Activated naive CD4-positive, alpha-beta T cell (primary cell): ENCODE measurements around the gene ARHGEF40.

Experiments
- DNase-seq, 4 experiments: peaks; one replicate each; lab custom pipeline; 2025; lab: John Stamatoyannopoulos, UW

Gene ARHGEF40

DNA sequence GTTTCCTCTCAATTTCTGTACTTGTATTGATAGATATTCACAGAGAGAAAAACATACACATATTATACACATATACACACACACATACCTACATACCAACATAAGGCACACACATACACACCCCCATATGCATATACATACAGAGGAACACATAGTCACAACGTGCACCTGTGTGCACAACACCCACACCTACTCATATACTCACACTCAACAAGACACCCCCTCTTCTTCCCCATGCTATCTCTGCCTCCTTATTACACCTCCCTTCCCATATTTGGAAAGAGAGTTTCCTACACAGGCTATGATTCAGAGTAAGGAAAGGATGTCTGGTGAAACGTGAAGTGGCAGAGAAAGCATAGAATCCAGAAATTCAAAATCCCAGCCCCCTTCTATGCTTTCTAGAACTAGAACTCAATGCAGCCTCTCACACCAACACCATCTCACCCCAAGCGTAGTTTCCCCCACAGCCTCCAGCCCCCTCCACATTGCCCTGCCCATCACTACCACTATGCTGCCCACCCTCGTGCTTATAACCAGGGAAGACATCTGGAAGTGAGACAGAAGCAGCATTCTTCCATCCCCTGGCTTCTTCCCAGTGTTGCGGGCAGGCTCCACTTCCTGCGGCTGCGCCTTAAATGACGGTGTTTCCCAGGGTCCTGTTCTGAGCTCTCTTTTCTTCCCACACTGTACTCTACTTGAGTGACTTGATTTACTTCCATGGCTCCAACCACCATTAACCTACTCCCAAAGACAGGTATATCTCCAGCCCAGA, 10.1 kb upstream of the ARHGEF40 start:
- no peak for DNase-seq

DNA sequence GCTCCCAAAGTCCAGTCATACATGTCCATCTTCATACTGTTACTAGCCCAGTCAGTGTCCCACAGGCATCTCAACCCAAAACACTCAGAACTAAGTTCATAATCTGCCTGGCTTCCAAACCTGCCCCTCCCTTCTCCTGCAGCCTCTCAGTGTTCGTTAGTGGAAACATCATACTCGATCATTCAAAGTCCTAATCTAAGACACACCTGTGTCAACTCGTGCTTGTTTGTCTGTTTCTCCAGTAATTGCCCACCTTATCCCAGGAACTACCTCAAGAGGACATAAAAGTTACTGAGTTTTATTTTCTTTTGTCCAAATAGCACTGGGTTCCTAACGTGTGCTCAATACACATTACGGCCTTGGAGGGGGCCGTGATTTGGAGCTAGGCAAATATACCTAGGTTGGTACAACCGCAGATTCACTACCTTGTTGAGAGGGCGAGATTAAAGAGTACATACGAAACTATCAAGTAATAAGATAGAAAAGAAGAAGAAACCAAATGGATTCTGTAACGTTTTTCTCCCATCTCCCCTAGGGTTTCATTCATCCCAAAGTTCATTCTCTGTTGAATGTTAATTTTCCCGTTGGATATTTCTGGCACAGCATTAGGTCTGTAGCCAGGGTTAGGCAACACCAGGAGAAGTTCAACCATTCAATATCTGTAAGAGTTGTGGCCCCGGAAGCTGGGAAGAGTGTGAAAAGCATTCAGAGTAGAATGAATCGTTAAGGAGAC, 9.3 kb upstream of the ARHGEF40 start:
- no peak for DNase-seq

DNA sequence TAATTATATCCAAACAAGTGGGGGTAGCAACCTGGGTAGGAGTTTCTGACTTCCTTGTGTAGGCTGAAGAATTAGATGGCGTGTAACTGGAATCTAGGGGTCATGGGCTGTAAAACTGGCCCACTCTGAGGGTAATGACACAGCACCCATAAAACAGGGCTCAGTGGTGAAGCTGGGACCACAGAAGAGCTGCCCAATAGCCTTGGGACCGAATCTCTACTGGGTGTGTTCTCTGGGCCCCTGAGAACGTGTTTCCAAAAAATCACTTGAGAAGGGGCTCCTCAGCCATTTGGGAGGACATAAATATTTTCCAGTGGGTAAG, 8.8 kb upstream of the ARHGEF40 start:
- no peak for DNase-seq

DNA sequence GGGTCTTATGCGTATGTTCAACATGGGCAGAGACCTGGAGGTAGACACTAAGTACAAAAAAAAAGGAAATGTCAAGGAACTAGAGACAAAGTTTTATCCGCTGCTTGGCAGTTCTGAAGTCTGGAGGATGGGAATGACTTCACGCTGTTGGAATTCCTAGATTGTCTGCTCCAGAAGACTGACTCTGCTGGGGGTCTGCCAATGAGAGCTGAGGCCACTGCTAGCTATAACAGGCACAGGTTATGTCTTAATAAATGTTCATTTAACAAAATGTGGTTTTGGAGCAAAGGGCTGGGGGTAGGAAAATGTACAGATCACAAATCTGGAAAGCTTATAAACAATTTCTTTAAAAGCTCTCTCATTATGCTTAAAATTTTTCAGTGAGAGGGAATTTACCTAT, 6.6 kb upstream of the ARHGEF40 start:
- no peak for DNase-seq

DNA sequence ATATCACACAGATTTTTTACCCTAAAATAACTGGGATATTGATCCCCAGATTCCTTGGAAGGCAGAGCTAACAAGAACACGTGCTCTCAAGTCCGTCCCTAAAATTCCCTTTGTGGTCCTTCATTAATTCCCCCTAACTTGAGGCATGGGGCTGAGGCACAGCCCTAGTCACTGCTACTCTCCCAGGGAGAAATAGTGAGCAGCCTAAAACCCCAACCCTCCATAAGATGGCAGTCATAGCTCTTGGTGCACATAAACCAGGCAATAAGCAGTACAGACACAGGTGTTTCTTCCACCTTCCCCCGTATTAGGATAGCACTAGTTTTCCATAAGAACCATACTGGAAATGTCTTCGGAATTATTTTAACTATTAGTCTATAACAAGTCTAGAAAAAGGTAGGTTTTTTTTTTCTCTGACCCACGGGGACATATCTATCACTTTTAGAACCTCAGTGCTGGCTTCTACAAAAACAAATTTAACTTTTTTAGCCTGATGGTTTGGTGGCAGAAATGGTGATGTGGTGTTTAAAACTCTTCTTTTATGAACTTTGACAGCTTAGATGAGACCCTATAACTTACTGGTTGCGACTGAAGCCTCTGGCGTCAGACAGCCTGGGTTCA, 3.1 kb upstream of the ARHGEF40 start:
- DNase-seq = no peak

DNA sequence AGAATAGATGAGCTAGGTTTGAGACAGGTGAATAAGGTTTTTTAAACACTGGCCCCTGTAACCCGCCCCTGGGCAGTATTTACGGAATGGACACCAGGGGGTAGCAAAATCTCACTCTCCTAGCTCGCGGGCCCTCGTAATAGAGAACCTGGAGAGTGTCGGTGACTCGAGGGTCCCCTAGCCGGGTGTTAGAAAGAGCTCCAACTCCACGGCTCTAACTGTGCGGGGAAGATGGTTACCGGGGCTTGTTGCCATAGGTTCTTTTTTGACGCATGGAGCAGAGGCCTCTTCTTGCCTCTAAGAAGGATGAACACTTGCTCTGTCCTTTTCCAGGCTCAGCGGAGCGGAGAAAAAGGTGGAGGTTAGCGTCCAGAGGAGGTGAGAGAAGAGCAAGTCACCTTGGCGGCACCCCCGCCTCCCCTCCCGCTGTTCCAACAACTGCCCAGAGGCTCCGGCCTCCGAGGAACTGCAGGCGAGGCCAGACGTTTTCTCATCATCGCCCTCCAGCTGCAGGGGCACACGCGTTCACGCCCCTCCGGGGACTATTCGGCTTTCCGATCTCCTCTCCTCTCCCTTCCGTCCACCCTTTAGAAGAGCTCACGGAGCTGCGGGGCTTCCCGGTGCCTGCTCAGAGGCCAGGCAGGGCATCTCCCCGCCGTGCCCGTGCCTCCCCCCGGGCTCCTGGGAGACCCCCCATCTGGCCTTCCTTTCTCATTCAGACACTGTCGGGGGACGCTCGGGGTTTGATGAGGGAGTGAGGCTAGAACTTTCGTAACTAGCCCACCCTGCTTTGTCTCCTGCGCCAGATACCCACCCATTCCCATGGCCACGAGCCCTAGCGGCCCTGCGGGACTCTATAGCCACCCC, 1.4 kb upstream of the ARHGEF40 start:
- peak in 1 of 4 experiments; percentile 23 for DNase-seq

DNA sequence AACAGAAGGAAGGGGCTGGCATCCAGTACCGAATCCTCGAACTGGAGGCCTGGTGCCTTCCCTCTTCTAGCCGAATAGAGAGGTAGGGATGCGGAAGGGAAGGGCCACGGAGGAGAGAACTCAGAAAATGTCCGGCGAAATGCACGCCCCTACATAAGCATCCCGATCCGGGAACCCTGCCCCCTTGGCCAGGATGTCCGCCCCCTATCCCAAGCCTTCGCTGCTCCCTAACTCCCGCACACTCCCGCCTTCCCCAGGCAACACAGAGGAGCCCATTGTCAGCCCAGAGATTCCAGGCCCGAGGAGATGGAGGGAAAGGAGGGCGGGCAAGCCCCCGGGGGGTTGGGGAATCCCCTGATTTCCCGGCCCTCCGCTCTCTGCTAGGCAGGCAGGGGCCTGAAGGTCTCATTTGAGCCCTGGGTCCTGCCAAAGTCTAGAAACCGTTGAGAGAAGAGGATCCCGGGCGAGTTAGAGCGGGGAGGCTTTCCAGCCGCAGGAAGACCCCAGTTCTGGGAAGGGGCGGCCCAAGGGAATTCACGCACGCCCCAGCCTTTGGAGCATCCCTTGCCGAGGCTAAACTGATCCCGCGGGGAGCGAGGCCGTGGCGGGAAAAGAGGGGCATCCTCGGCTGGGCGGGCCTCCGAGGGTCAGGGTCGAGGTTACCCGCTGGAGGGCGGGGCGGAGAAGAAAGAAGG, 569 bp upstream of the ARHGEF40 start:
- no peak for DNase-seq

DNA sequence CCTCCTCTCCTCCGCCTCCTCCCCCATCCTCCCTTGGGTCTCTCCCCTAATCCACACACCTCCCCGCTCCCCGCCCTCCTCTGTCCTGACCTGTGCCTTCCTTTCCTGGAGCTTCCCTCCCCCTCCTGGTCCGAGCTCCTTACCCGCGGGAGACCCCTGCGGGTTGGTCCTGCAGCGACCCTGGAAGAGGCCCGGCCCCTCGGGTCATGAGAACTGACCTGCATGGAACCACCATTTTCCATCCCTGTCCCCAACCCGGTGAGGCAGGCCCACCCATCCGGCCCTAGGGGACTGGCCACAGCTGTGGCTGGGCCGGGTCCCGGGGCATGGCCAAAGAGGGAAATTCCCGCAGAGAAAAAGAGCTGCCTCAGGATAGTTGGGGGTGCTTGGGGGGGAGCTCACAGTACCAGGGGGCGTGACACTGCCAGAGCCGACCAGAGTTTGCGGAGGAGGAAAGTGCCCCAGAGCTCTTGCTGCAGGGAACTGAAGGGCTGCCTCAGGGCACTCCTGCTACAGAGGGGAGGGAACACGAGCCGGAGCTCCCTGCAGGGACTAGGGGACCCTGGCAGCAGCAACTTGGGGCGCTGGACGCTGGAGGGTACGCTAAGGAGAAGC, 613 bp downstream of the ARHGEF40 start:
- no peak for DNase-seq

DNA sequence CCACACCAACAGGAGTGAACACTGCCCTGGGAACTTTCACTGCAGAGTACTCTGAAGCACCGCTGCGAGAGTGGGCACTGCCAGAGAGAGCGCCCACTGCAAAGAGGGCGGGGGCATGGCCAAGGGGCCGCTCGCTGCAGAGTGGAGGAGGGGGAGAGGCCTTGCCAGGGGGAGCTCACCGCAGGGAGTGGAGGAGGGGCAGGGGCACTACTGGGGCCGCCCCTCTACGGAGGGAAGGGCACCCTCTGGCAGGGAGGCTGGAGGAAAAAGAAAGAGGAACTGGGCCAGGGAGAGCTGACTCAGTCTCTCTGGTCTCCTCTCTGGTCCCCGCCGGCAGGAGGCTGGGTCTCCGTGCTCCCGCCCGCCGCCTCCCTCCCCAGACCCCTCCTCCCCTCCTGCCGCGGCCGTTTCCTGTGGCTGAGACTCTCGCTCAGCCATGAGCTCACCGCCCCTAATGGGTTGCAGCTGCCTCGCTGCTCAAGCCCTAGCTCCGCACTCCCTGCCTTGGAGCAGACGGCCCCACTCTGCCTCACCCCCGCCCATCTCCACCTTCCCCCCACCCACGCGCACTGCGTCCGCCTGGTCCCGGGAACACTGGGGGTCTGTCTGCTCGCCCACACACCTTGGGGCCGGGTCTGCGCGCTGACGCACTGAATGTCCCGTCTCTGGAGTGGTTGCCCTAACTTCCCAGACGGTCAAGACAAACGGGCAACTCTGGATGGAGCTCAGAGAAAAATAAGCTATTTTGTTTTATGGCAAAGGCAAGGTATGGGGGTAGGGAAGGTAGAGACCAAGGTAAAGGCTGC, 1.3 kb downstream of the ARHGEF40 start:
- peak in 1 of 4 experiments; percentile 23 for DNase-seq

DNA sequence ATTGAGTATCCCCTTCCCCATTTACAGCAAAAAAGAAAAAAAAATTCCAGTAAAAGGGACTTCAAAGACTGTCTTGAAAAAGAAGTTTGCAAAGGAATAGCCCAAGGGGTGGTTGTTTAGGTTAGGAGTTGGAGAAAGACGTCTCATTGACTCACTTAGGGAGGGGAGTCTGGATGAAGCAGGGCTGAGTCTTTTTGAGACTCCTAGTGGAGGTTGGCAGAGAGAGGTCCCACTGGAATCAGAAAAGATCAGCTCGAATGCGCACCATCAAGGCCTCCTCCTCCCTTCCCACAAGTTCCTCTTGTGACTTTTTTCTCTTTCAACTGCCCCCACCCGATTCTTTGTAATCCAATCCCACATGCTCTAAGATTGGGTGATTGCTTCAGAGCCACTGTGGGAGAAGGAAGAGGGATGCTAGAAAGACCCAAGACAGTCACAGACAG, 1.9 kb downstream of the ARHGEF40 start:
- DNase-seq = no peak

DNA sequence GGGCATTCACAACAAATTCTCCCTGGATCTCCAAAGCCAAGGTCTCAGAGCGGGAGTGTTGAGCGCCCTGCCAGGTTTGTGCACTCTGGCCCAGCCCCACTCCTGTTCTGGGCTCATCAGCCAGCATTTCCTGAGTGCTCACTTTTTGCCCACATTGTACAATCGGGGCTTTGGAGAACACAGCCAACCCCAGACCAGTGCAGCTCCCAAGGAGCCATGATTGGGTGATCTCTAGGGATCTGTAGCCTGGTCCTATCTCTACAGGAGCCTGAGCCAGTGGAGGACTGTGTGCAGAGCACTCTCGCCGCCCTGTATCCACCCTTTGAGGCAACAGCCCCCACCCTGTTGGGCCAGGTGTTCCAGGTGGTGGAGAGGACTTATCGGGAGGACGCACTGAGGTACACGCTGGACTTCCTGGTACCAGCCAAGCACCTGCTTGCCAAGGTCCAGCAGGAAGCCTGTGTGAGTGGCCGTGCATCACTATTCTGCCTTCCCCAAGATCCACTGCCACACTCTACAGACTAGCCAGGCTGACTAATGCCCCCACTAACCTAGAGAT, 2.8 kb downstream of the ARHGEF40 start:
- DNase-seq = no peak

DNA sequence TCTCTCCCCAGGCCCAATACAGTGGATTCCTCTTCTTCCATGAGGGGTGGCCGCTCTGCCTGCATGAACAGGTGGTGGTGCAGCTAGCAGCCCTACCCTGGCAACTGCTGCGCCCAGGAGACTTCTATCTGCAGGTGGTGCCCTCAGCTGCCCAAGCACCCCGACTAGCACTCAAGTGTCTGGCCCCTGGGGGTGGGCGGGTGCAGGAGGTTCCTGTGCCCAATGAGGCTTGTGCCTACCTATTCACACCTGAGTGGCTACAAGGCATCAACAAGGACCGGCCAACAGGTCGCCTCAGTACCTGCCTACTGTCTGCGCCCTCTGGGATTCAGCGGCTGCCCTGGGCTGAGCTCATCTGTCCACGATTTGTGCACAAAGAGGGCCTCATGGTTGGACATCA, 3.8 kb downstream of the ARHGEF40 start:
- no peak for DNase-seq

DNA sequence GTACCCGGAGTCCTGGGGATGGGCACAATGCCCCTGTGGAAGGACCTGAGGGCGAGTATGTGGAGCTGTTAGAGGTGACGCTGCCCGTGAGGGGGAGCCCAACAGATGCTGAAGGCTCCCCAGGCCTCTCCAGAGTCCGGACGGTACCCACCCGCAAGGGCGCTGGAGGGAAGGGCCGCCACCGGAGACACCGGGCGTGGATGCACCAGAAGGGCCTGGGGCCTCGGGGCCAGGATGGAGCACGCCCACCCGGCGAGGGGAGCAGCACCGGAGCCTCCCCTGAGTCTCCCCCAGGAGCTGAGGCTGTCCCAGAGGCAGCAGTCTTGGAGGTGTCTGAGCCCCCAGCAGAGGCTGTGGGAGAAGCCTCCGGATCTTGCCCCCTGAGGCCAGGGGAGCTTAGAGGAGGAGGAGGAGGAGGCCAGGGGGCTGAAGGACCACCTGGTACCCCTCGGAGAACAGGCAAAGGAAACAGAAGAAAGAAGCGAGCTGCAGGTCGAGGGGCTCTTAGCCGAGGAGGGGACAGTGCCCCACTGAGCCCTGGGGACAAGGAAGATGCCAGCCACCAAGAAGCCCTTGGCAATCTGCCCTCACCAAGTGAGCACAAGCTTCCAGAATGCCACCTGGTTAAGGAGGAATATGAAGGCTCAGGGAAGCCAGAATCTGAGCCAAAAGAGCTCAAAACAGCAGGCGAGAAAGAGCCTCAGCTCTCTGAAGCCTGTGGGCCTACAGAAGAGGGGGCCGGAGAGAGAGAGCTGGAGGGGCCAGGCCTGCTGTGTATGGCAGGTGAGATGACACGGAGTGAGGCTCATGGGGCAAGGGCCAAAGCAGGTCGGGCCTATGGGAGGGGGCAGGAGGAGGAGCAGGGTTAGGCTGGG, 4.5 kb downstream of the ARHGEF40 start:
- DNase-seq = no peak

DNA sequence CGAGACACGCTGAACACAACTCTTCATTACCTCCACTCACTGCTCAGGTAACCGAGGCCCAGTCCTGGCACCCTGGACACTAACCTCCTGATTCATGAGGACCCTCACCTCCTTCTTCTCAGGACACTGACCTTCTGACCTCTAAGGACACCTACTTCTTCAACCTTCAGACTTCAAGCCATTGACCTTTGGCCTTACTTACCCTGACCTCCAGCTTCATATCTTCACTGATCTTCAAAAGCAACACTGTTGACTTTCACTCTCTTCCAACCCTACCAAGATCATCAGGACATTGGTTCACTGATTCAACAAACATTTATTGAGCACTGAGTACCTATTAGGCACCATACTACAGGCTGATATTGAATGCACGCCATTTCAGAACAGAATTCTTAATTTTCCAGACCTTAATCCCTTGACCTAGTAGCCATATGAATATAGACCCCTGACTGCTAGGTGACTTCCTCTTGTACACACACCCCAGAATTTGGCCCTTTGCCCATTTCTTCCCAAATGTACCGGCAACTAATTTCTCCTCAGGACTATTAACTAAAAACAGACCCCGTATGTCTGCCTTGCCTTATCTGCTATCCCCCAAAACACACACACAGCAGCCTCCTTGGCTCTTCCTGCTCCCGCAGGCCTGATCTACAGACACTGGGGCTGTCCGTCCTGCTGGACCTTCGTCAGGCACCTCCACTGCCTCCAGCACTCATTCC, 5.8 kb downstream of the ARHGEF40 start:
- DNase-seq = no peak

DNA sequence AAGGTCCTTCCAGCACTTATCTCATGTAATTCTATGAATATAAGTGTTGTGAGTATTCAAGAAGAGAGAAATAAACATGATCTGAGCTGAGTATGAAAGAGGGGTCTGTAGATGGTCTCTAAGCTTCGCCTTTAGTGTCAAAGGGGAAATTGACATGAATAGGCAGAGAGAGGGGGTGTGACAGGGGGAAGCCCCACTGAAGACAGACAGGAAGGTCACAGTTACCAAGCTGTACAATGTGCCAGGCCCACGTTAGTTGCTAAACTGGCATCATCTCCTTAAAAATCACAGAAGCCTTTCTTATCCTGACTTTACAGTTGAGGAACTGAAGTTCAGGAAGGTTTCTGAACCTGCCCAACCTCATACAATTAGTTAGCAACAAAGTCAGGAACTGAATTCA, 7.6 kb downstream of the ARHGEF40 start:
- DNase-seq = no peak

DNA sequence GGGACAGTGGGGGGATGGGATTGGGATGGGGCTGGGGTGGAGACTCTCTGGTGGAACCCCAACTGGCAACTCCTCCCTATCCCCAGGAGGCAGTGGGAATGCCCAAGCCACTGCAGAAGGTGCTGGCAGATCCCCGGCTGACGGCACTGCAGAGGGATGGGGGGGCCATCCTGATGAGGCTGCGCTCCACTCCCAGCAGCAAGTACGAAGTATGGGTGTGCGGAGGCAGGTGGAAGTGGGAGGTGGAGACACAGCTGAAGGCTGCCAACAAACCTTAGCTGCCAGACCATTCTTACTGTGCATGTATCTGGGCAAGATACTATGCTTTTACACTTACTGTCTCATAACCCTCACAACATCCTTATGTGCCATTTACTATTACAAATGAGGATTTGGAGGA, 8.2 kb downstream of the ARHGEF40 start:
- no peak for DNase-seq

DNA sequence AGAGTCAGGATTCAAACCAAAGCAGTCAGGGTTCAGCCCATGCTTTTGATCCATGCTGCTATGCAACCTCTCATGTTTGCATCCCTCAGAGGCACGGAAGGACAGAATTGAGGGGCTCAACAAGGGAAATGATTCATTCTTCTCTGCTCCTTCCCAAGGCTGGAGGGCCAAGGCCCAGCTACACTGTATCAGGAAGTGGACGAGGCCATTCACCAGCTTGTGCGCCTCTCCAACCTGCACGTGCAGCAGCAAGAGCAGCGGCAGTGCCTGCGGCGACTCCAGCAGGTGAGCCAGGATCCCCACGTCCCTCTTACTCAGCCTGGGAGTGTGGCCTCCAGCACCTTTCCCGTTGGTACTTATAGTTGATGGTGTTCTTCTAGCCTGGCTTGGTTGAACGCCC, 8.6 kb downstream of the ARHGEF40 start:
- DNase-seq = no peak

DNA sequence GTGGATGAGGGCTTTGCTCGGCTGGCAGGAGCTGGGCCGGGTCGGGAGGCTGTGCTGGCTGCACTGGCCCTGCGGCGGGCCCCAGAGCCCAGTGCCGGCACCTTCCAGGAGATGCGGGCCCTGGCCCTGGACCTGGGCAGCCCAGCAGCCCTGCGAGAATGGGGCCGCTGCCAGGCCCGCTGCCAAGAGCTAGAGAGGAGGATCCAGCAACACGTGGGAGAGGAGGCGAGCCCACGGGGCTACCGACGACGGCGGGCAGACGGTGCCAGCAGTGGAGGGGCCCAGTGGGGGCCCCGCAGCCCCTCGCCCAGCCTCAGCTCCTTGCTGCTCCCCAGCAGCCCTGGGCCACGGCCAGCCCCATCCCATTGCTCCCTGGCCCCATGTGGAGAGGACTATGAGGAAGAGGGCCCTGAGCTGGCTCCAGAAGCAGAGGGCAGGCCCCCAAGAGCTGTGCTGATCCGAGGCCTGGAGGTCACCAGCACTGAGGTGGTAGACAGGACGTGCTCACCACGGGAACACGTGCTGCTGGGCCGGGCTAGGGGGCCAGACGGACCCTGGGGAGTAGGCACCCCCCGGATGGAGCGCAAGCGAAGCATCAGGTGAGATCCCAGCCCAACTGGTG, 11.5 kb downstream of the ARHGEF40 start:
- DNase-seq = no peak
